Fibroblast of lung (primary cell): ENCODE results near the gene NFYC.

Experiments used
- EZH2 ChIP-seq: IDR thresholded peaks from 2 replicates; pipeline ENCODE4 v1.5.1; 2012; ENCODE audit warnings: low read length, control low read depth, mild to moderate bottlenecking; ENCODE audit errors: missing control alignments
- TF ChIP-seq, protein P1 (sequence below), 2 donors: IDR thresholded peaks in 1 of 2; conservative IDR thresholded peaks in 1 of 2; 1 replicate in 1 of 2; 2 replicates in 1 of 2; pipeline ENCODE4 v1.5.1; 2011 to 2012; ENCODE audit warnings: low read length in 2 of 2, control low read depth in 1 of 2, inconsistent platforms in 1 of 2, low read depth in 1 of 2, mild to moderate bottlenecking in 1 of 2

DNA sequence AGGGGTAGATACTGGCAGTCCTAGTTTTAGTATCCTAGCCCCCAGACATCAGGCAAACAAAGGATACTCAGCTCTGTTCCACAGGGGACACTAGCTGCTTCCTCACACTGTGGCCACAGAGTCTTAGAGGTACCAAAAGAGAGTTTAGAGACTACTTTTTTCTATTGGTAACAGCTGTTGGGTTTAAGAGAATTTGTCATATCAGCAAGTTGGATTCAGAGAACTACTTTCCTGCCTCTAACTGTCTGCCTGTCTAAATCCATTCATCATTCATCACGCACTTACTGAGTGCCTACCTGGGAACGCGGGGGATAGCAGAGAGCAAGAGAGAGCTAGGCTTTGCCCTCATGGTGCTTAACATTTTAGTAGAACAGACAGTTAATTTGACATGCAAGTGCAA is 65.0 kb downstream of the NFYC start:
- TF ChIP-seq, protein P1, sequence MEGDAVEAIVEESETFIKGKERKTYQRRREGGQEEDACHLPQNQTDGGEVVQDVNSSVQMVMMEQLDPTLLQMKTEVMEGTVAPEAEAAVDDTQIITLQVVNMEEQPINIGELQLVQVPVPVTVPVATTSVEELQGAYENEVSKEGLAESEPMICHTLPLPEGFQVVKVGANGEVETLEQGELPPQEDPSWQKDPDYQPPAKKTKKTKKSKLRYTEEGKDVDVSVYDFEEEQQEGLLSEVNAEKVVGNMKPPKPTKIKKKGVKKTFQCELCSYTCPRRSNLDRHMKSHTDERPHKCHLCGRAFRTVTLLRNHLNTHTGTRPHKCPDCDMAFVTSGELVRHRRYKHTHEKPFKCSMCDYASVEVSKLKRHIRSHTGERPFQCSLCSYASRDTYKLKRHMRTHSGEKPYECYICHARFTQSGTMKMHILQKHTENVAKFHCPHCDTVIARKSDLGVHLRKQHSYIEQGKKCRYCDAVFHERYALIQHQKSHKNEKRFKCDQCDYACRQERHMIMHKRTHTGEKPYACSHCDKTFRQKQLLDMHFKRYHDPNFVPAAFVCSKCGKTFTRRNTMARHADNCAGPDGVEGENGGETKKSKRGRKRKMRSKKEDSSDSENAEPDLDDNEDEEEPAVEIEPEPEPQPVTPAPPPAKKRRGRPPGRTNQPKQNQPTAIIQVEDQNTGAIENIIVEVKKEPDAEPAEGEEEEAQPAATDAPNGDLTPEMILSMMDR (conservative IDR thresholded peaks at IDR 0.05 in 1 of 2, IDR thresholded peaks at IDR 0.05 in 1 of 2; ENCODE audit: low read depth in 1 of 2, low read length in 2 of 2) = no peak
- TF ChIP-seq EZH2 = no peak
